B cell (primary cell): ENCODE results near the gene ORM1. TPM values are rescaled to one million over a fixed set of nuclear protein-coding genes. Genes with fewer than 3 reads are reported as not detected.

Experiments
- ATAC-seq: fragments of 200-7000 bp; cut with Tn5 transposase; one replicate; pipeline ENCODE4 v1.10.0; 2021; ENCODE audit warnings: low read depth, mild to moderate bottlenecking, moderate number of reproducible peaks, moderate library complexity
- CTCF ChIA-PET: fragments of 350-600 bp; sonication (Branson Sonifier 250); formaldehyde crosslinking; loops from one replicate; lab custom pipeline; 2021; ENCODE audit warnings: antibody characterized with exemption, inconsistent platforms; lab: Charles Lee
- POLR2A ChIA-PET: fragments of 350-600 bp; sonication (Branson Sonifier 250); formaldehyde crosslinking; loops from one replicate; lab custom pipeline; 2021; ENCODE audit warnings: antibody characterized with exemption; lab: Charles Lee
- DNase-seq: peaks from one replicate; pipeline ENCODE4 v3.0.0; 2013
- H2AFZ ChIP-seq: 2 replicates; pipeline ENCODE4 v1.6.1; 2012; ENCODE audit warnings: mild to moderate bottlenecking, low read depth, low read length; ENCODE audit not compliant: insufficient read depth, poor library complexity, severe bottlenecking
- H3K27ac ChIP-seq, 2 donors: 1 replicate in 1 of 2; 2 replicates in 1 of 2; pipeline ENCODE4 v1.5.1; 2012 to 2013; ENCODE audit warnings: low read length in 2 of 2, mild to moderate bottlenecking in 2 of 2, moderate library complexity in 1 of 2
- H3K27me3 ChIP-seq, 4 experiments: fragments of 200-600 bp in 1 of 4; sonication (generic) in 1 of 4; replicated peaks in 1 of 4; 1 replicate in 2 of 4; 2 replicates in 2 of 4; pipeline versions ENCODE4 v1.6.1 to v1.7.0; 2013 to 2016; ENCODE audit warnings: low read length in 3 of 4, mild to moderate bottlenecking in 2 of 4, mixed read lengths in 1 of 4, moderate library complexity in 1 of 4; ENCODE audit not compliant: insufficient read depth in 4 of 4, control insufficient read depth in 3 of 4; ENCODE audit errors: control extremely low read depth in 1 of 4
- H3K36me3 ChIP-seq, 2 experiments: replicated peaks in 1 of 2; 1 replicate in 1 of 2; 2 replicates in 1 of 2; pipeline versions ENCODE4 v1.6.1 to v1.7.1; 2013; ENCODE audit warnings: low read length in 1 of 2; ENCODE audit not compliant: insufficient read depth in 2 of 2, control insufficient read depth in 1 of 2; ENCODE audit errors: control extremely low read depth in 1 of 2, extremely low read depth in 1 of 2
- H3K4me1 ChIP-seq, 2 donors: fragments of 200-600 bp in 1 of 2; sonication (generic) in 1 of 2; 1 replicate in 1 of 2; 2 replicates in 1 of 2; pipeline versions ENCODE4 v1.5.1 to v1.6.1; 2013 to 2017; ENCODE audit warnings: low read length in 2 of 2; ENCODE audit not compliant: control insufficient read depth in 2 of 2, insufficient read depth in 2 of 2
- H3K4me2 ChIP-seq: replicated peaks from 2 replicates; pipeline ENCODE3; 2012; ENCODE audit warnings: mild to moderate bottlenecking, low read depth, low read length; ENCODE audit not compliant: poor library complexity, severe bottlenecking
- H3K4me3 ChIP-seq, 5 experiments: fragments of 200-600 bp in 1 of 5; sonication (generic) in 1 of 5; 1 replicate in 3 of 5; 2 replicates in 2 of 5; pipeline versions ENCODE4 v1.5.1 to v1.7.0; 2011 to 2016; ENCODE audit warnings: low read length in 4 of 5, mild to moderate bottlenecking in 4 of 5, low read depth in 2 of 5, control low read depth in 1 of 5, moderate library complexity in 1 of 5; ENCODE audit not compliant: insufficient read depth in 1 of 5; ENCODE audit errors: control extremely low read depth in 1 of 5, extremely low read depth in 1 of 5
- H3K79me2 ChIP-seq: fragments of 200-600 bp; sonication (generic); one replicate; pipeline ENCODE4 v1.6.0; 2016; ENCODE audit warnings: low read length; ENCODE audit not compliant: control insufficient read depth, insufficient read depth
- H3K9ac ChIP-seq: fragments of 200-600 bp; sonication (generic); 2 replicates; pipeline ENCODE4 v1.6.1; 2017; ENCODE audit warnings: mild to moderate bottlenecking, low read length, moderate library complexity
- H3K9me3 ChIP-seq, 3 donors: one replicate each; pipeline versions ENCODE4 v1.6.1 to v1.7.1; 2013; ENCODE audit warnings: low read length in 2 of 3; ENCODE audit not compliant: control insufficient read depth in 2 of 3, insufficient read depth in 1 of 3; ENCODE audit errors: control extremely low read depth in 1 of 3
- H4K20me1 ChIP-seq: 2 replicates; pipeline ENCODE4 v1.6.0; 2012; ENCODE audit warnings: mild to moderate bottlenecking, low read length; ENCODE audit not compliant: insufficient read depth, control insufficient read depth, poor library complexity, severe bottlenecking
- H3K27ac Mint-ChIP-seq: one replicate; pipeline ENCODE4 v1.8.0; 2021; ENCODE audit warnings: mixed read lengths
- H3K27me3 Mint-ChIP-seq: one replicate; pipeline ENCODE4 v1.8.0; 2021; ENCODE audit warnings: mixed read lengths
- H3K4me1 Mint-ChIP-seq: one replicate; pipeline ENCODE4 v1.8.0; 2021; ENCODE audit warnings: mixed read lengths
- H3K4me3 Mint-ChIP-seq: one replicate; pipeline ENCODE4 v1.8.0; 2021; ENCODE audit warnings: mixed read lengths
- H3K9me3 Mint-ChIP-seq: one replicate; pipeline ENCODE4 v1.8.0; 2022; ENCODE audit warnings: mixed read lengths; ENCODE audit not compliant: insufficient read depth
- CTCF ChIP-seq: fragments of 200-600 bp; IDR thresholded peaks from one replicate; pipeline ENCODE4 v1.8.0; 2022; ENCODE audit warnings: antibody characterized with exemption, mild to moderate bottlenecking
- EZH2 ChIP-seq: IDR thresholded peaks from 2 replicates; pipeline ENCODE4 v1.6.1; 2012; ENCODE audit warnings: borderline replicate concordance, low read depth, mild to moderate bottlenecking, moderate library complexity, low read length; ENCODE audit not compliant: insufficient read depth, poor library complexity, severe bottlenecking
- WGBS: methylation state at CpG from one replicate; pipeline ENCODE4 v1.1.5; 2013; ENCODE audit warnings: missing lambda C conversion rate; ENCODE audit not compliant: insufficient coverage; 5-methylcytosine and 5-hydroxymethylcytosine counted together
- intact Hi-C: fragments of 100-400 bp; cut with micrococcal nuclease; formaldehyde crosslinking; loops from one replicate; pipeline ENCODE4 v1.10.0; 2022
- polyA plus RNA-seq: library from polyadenylated mRNA; depleted of rRNA; stranded (reverse); fragments of >200 nt; gene quantifications from 2 replicates; pipeline ENCODE4 v1.2.3, GENCODE V29; 2012
- total RNA-seq, 2 donors: library from RNA; stranded (reverse); fragments of 120-200 nt in 1 of 2; gene quantifications; 1 replicate in 1 of 2; 2 replicates in 1 of 2; pipeline versions ENCODE4 v1.2.3 to v1.2.4, GENCODE V29; 2013 to 2022

The ORM1 gene
- total and polyA plus RNA-seq, 2 donors (not counting 1 experiment from before 2014, with no cell fraction given): 0.13 TPM; not detected in 1

GRCh38 chr9:114338187-114338586, 15.3 kb downstream of the ORM1 start:
- ATAC-seq (no peak), DNase-seq (no peak)
- CTCF ChIA-PET: interaction anchor here (0.8 to 9.3 kb wide), 20 partner anchors 35 to 324 kb away, joined by 3 to 91 read pairs (median 4); partner anchors contain the start of gene AKNA
- Histone ChIP-seq H3K4me3 (no peak overlapping the region), H3K27ac (peak overlapping the region in 1 of 2 donors; percentile 71), H3K9ac (no peak overlapping the region), H3K27me3 (no peaks in the 10 kb centered on the region), H3K36me3 (peaks cover 21 to 84% of the 10 kb centered on the region in 2 experiments), H3K4me1 (peaks cover 0 to 17% of the 10 kb centered on the region in 2 donors), H3K9me3 (no peaks in the 10 kb centered on the region), H4K20me1 (peaks cover 45% of the 10 kb centered on the region), H3K4me2 (no peak overlapping the region), H3K79me2 (no peaks in the 10 kb centered on the region), H2AFZ (no peak overlapping the region)
- TF ChIP-seq EZH2: no peak
- TF ChIP-seq CTCF: no peak
- H3K27me3 Mint-ChIP-seq: no peaks in the 10 kb centered on the region
- POLR2A ChIA-PET: interaction anchor here (1.1 kb wide), 1 partner anchor 29 kb away, joined by 3 read pairs; no protein-coding TSS in a partner anchor
- H3K4me3 Mint-ChIP-seq: no peak overlapping the region
- intact Hi-C loops: loop anchor here (2.0 kb wide), 1 partner anchor 61 kb away; no protein-coding TSS in a partner anchor
- WGBS: 92% methylated on average over 1 of the region's 2 CpGs
- H3K9me3 Mint-ChIP-seq: no peaks in the 10 kb centered on the region
- peak overlapping the region; percentile 50 for H3K27ac Mint-ChIP-seq
- H3K4me1 Mint-ChIP-seq: peaks cover 31% of the 10 kb centered on the region
